GM19023 (cell line): ENCODE results near the gene C1orf105.

Experiments
- ATAC-seq: cut with Tn5 transposase; IDR thresholded peaks from one replicate; pipeline ENCODE4 v1.9.1; 2021; ENCODE audit warnings: mild to moderate bottlenecking, moderate library complexity; ENCODE audit not compliant: unreplicated experiment

The C1orf105 gene

GRCh38 chr1:172517545-172517944 lies 97.1 kb downstream of the C1orf105 start:
- no peak for ATAC-seq
